GM23338 (cell line): Measurements from ENCODE around the gene ABCA13. TPM values are rescaled to one million over a fixed set of nuclear protein-coding genes. Genes with fewer than 3 reads are reported as not detected.

Experiments
- ATAC-seq: fragments of 200-7000 bp; cut with Tn5 transposase; 3 replicates; pipeline ENCODE4 v1.9.1; 2020
- DNase-seq: peaks from one replicate; pipeline ENCODE4 v3.0.0-alpha.2; 2015; ENCODE audit warnings: low spot score
- H2AFZ ChIP-seq: fragments of 200-600 bp; sonication (generic); 2 replicates; pipeline ENCODE4 v1.8.0; 2016; ENCODE audit warnings: antibody characterized with exemption, mild to moderate bottlenecking, moderate library complexity
- H3F3A ChIP-seq: fragments of 200-600 bp; sonication (generic); replicated peaks from 2 replicates; pipeline ENCODE4 v1.8.0; 2017; ENCODE audit warnings: antibody characterized with exemption, mixed run types, low read depth
- H3K27ac ChIP-seq: fragments of 200-600 bp; sonication (generic); 2 replicates; pipeline ENCODE4 v1.6.1; 2016; ENCODE audit warnings: low read depth
- H3K27me3 ChIP-seq: fragments of 200-600 bp; sonication (generic); 2 replicates; pipeline ENCODE4 v1.8.0; 2016; ENCODE audit warnings: mild to moderate bottlenecking, mixed run types, moderate library complexity; ENCODE audit not compliant: insufficient read depth
- H3K36me3 ChIP-seq: fragments of 200-600 bp; sonication (generic); 2 replicates; pipeline ENCODE4 v1.8.0; 2016; ENCODE audit warnings: mild to moderate bottlenecking; ENCODE audit not compliant: insufficient read depth
- H3K4me1 ChIP-seq: fragments of 200-600 bp; sonication (generic); 2 replicates; pipeline ENCODE4 v1.8.0; 2016; ENCODE audit warnings: mild to moderate bottlenecking, moderate library complexity; ENCODE audit not compliant: insufficient read depth
- H3K4me2 ChIP-seq: fragments of 200-600 bp; sonication (generic); 2 replicates; pipeline ENCODE4 v1.7.1; 2017; ENCODE audit warnings: mixed run types
- H3K4me3 ChIP-seq: fragments of 200-600 bp; sonication (generic); 2 replicates; pipeline ENCODE4 v1.6.1; 2016; ENCODE audit warnings: mixed run types
- H3K79me2 ChIP-seq: fragments of 200-600 bp; sonication (generic); replicated peaks from 2 replicates; pipeline ENCODE4 v1.8.0; 2017; ENCODE audit warnings: mild to moderate bottlenecking; ENCODE audit not compliant: insufficient read depth
- H3K9me2 ChIP-seq: fragments of 200-600 bp; sonication (generic); 2 replicates; pipeline ENCODE4 v1.8.0; 2017; ENCODE audit not compliant: insufficient read depth
- H4K20me1 ChIP-seq: fragments of 200-600 bp; sonication (generic); replicated peaks from 2 replicates; pipeline ENCODE4 v1.8.0; 2017; ENCODE audit warnings: mild to moderate bottlenecking; ENCODE audit not compliant: insufficient read depth
- H3K27ac Mint-ChIP-seq: 2 replicates; pipeline ENCODE4 v1.8.0; 2020; ENCODE audit warnings: inconsistent platforms, mild to moderate bottlenecking, moderate library complexity, mixed read lengths
- H3K27me3 Mint-ChIP-seq: 3 replicates; pipeline ENCODE4 v1.8.0; 2022; ENCODE audit warnings: low read depth, mild to moderate bottlenecking, moderate library complexity, mixed read lengths, inconsistent platforms; ENCODE audit not compliant: insufficient read depth, poor library complexity
- H3K36me3 Mint-ChIP-seq: 3 replicates; pipeline ENCODE4 v1.8.0; 2021; ENCODE audit warnings: low read depth, mild to moderate bottlenecking, inconsistent platforms, moderate library complexity, mixed read lengths
- H3K4me1 Mint-ChIP-seq: 3 replicates; pipeline ENCODE4 v1.8.0; 2020; ENCODE audit warnings: mild to moderate bottlenecking, inconsistent platforms, mixed read lengths
- H3K4me3 Mint-ChIP-seq: 3 replicates; pipeline ENCODE4 v1.8.0; 2021; ENCODE audit warnings: moderate library complexity, mild to moderate bottlenecking, inconsistent platforms, mixed read lengths
- H3K9me3 Mint-ChIP-seq: 3 replicates; pipeline ENCODE4 v1.8.0; 2020; ENCODE audit warnings: moderate library complexity, mild to moderate bottlenecking, inconsistent platforms, mixed read lengths
- CREB1 ChIP-seq: fragments of 250-450 bp; sonication (Bioruptor Pico); IDR thresholded peaks from 2 replicates; pipeline ENCODE4 v1.5.0; 2020; ENCODE audit warnings: low read depth, mild to moderate bottlenecking, moderate library complexity
- EZH2 ChIP-seq: fragments of 200-600 bp; sonication (generic); IDR thresholded peaks from one replicate; pipeline ENCODE4 v1.8.0; 2017; ENCODE audit warnings: antibody characterized with exemption, mild to moderate bottlenecking, low read depth; ENCODE audit not compliant: unreplicated experiment
- JUNB ChIP-seq: IDR thresholded peaks from one replicate; pipeline ENCODE4 v1.6.1; 2016; ENCODE audit warnings: antibody characterized with exemption; ENCODE audit not compliant: unreplicated experiment
- NANOG ChIP-seq: IDR thresholded peaks from 2 replicates; pipeline ENCODE4 v1.6.1; 2016; ENCODE audit warnings: antibody characterized with exemption, borderline replicate concordance
- POLR2AphosphoS5 ChIP-seq: IDR thresholded peaks from 2 replicates; pipeline ENCODE4 v1.6.1; 2016; ENCODE audit warnings: antibody characterized with exemption, low read depth
- STAT1 ChIP-seq: IDR thresholded peaks from one replicate; pipeline ENCODE4 v1.6.1; 2016; ENCODE audit warnings: antibody characterized with exemption; ENCODE audit not compliant: unreplicated experiment
- ZNF114 ChIP-seq: fragments of 250-450 bp; sonication (Bioruptor Pico); IDR thresholded peaks from 2 replicates; pipeline ENCODE4 v1.5.0; 2020; ENCODE audit warnings: mild to moderate bottlenecking, moderate library complexity
- ZNF331 ChIP-seq: fragments of 250-450 bp; sonication (Bioruptor Pico); IDR thresholded peaks from 2 replicates; pipeline ENCODE4 v1.5.0; 2020; ENCODE audit warnings: low read depth, mild to moderate bottlenecking, moderate library complexity
- polyA plus RNA-seq: library from polyadenylated mRNA; unstranded; fragments of >200 nt; fragmentation: Nextera tagmentation; extraction: Ambion mirVana; gene quantifications from 2 replicates; pipeline ENCODE4 v1.2.1, GENCODE V29; 2016
- total RNA-seq: library from RNA; depleted of rRNA; stranded (reverse); fragments of >200 nt; shearing (Covaris generic); gene quantifications from 2 replicates; pipeline ENCODE4 v1.2.3, GENCODE V29; 2014
- TF ChIP-seq, protein P1 (sequence below), 2 experiments: fragments of 200-600 bp in 1 of 2; sonication (generic) in 1 of 2; conservative IDR thresholded peaks; 2 replicates each; pipeline versions ENCODE4 v1.5.1 to v1.6.1; 2016 to 2017; ENCODE audit warnings: antibody characterized with exemption in 2 of 2, low read depth in 2 of 2, mild to moderate bottlenecking in 2 of 2, moderate library complexity in 1 of 2
- TF ChIP-seq, protein P2 (sequence below): IDR thresholded peaks from one replicate; pipeline ENCODE4 v1.6.1; 2018; ENCODE audit warnings: antibody characterized with exemption; ENCODE audit not compliant: unreplicated experiment
- TF ChIP-seq, protein P3 (sequence below): fragments of 250-450 bp; sonication (Bioruptor Pico); IDR thresholded peaks from 2 replicates; pipeline ENCODE4 v1.5.0; 2020; ENCODE audit warnings: mild to moderate bottlenecking, moderate library complexity

ABCA13 gene
- total and polyA plus RNA-seq, 2 experiments from 2014 or later: 0.21 TPM; not detected in 1

DNA sequence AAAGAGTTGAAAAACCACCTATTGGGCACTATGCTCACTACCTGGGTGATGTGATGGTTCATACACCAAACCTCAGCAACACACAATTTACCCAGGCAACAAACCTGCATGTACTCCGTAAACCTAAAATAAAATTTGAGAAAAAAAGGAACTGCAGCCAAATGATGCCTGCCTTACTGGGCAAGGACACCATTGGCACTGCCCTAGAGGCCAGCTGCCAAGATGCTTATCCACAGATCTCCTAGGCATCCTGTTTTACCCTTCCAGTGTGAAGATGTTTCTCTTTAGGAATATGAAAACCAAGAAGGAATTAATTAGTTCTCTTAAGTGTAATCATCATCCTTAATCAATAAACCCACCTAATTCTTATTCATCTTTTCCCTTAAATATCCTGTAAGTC, 133.4 kb downstream of the ABCA13 start (continued):
- TF ChIP-seq, protein P1, sequence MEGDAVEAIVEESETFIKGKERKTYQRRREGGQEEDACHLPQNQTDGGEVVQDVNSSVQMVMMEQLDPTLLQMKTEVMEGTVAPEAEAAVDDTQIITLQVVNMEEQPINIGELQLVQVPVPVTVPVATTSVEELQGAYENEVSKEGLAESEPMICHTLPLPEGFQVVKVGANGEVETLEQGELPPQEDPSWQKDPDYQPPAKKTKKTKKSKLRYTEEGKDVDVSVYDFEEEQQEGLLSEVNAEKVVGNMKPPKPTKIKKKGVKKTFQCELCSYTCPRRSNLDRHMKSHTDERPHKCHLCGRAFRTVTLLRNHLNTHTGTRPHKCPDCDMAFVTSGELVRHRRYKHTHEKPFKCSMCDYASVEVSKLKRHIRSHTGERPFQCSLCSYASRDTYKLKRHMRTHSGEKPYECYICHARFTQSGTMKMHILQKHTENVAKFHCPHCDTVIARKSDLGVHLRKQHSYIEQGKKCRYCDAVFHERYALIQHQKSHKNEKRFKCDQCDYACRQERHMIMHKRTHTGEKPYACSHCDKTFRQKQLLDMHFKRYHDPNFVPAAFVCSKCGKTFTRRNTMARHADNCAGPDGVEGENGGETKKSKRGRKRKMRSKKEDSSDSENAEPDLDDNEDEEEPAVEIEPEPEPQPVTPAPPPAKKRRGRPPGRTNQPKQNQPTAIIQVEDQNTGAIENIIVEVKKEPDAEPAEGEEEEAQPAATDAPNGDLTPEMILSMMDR (conservative IDR thresholded peaks at IDR 0.05; ENCODE audit: low read depth in 2 of 2): no peak
- no peak for TF ChIP-seq STAT1
- TF ChIP-seq EZH2: no peak
- no peak for TF ChIP-seq JUNB

DNA sequence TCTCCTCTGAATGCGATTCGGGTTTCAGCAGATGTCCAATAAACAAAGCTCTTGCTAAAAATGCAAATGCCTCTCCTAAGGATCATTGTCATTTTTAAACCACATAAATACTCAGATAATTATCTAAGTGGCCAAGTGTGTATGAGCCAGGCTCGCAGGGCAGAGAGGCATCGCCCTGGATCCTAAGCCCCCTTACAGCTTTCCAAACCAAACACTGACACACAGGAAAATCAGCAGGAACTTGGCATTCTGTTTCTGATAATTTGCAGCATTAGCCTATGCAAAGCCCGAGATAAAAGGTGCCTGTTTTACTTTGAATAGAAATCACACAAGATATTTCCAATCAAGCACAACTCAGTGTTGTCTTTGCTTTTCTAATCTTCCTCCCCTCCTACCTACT, 134.4 kb downstream of the ABCA13 start:
- peaks cover 14% of the 10 kb centered on the region for H3K4me1 Mint-ChIP-seq
- H3K4me3 Mint-ChIP-seq: no peak overlapping the region
- no peak overlapping the region for H3K4me3 ChIP-seq
- H3K27ac ChIP-seq: no peak overlapping the region
- H3K4me2 ChIP-seq: no peak overlapping the region
- ATAC-seq (no peak), DNase-seq (no peak)
- H3K36me3 Mint-ChIP-seq: no peaks in the 10 kb centered on the region; the same call in 1 of the 3 replicates
- no peaks in the 10 kb centered on the region for H3K27me3 ChIP-seq
- peak overlapping the region; percentile 66 for H2AFZ ChIP-seq
- no peaks in the 10 kb centered on the region for H3F3A ChIP-seq
- peaks cover 16% of the 10 kb centered on the region; the same call in 1 of the 2 replicates for H3K4me1 ChIP-seq
- TF ChIP-seq NANOG (no peak), CREB1 (CRISPR knock-in tag) (no peak), EZH2 (no peak), POLR2AphosphoS5 (no peak), ZNF114 (no peak), ZNF331 (CRISPR knock-in tag) (no peak)
- TF ChIP-seq, protein P2, sequence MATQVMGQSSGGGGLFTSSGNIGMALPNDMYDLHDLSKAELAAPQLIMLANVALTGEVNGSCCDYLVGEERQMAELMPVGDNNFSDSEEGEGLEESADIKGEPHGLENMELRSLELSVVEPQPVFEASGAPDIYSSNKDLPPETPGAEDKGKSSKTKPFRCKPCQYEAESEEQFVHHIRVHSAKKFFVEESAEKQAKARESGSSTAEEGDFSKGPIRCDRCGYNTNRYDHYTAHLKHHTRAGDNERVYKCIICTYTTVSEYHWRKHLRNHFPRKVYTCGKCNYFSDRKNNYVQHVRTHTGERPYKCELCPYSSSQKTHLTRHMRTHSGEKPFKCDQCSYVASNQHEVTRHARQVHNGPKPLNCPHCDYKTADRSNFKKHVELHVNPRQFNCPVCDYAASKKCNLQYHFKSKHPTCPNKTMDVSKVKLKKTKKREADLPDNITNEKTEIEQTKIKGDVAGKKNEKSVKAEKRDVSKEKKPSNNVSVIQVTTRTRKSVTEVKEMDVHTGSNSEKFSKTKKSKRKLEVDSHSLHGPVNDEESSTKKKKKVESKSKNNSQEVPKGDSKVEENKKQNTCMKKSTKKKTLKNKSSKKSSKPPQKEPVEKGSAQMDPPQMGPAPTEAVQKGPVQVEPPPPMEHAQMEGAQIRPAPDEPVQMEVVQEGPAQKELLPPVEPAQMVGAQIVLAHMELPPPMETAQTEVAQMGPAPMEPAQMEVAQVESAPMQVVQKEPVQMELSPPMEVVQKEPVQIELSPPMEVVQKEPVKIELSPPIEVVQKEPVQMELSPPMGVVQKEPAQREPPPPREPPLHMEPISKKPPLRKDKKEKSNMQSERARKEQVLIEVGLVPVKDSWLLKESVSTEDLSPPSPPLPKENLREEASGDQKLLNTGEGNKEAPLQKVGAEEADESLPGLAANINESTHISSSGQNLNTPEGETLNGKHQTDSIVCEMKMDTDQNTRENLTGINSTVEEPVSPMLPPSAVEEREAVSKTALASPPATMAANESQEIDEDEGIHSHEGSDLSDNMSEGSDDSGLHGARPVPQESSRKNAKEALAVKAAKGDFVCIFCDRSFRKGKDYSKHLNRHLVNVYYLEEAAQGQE: no peak
- TF ChIP-seq, protein P3, sequence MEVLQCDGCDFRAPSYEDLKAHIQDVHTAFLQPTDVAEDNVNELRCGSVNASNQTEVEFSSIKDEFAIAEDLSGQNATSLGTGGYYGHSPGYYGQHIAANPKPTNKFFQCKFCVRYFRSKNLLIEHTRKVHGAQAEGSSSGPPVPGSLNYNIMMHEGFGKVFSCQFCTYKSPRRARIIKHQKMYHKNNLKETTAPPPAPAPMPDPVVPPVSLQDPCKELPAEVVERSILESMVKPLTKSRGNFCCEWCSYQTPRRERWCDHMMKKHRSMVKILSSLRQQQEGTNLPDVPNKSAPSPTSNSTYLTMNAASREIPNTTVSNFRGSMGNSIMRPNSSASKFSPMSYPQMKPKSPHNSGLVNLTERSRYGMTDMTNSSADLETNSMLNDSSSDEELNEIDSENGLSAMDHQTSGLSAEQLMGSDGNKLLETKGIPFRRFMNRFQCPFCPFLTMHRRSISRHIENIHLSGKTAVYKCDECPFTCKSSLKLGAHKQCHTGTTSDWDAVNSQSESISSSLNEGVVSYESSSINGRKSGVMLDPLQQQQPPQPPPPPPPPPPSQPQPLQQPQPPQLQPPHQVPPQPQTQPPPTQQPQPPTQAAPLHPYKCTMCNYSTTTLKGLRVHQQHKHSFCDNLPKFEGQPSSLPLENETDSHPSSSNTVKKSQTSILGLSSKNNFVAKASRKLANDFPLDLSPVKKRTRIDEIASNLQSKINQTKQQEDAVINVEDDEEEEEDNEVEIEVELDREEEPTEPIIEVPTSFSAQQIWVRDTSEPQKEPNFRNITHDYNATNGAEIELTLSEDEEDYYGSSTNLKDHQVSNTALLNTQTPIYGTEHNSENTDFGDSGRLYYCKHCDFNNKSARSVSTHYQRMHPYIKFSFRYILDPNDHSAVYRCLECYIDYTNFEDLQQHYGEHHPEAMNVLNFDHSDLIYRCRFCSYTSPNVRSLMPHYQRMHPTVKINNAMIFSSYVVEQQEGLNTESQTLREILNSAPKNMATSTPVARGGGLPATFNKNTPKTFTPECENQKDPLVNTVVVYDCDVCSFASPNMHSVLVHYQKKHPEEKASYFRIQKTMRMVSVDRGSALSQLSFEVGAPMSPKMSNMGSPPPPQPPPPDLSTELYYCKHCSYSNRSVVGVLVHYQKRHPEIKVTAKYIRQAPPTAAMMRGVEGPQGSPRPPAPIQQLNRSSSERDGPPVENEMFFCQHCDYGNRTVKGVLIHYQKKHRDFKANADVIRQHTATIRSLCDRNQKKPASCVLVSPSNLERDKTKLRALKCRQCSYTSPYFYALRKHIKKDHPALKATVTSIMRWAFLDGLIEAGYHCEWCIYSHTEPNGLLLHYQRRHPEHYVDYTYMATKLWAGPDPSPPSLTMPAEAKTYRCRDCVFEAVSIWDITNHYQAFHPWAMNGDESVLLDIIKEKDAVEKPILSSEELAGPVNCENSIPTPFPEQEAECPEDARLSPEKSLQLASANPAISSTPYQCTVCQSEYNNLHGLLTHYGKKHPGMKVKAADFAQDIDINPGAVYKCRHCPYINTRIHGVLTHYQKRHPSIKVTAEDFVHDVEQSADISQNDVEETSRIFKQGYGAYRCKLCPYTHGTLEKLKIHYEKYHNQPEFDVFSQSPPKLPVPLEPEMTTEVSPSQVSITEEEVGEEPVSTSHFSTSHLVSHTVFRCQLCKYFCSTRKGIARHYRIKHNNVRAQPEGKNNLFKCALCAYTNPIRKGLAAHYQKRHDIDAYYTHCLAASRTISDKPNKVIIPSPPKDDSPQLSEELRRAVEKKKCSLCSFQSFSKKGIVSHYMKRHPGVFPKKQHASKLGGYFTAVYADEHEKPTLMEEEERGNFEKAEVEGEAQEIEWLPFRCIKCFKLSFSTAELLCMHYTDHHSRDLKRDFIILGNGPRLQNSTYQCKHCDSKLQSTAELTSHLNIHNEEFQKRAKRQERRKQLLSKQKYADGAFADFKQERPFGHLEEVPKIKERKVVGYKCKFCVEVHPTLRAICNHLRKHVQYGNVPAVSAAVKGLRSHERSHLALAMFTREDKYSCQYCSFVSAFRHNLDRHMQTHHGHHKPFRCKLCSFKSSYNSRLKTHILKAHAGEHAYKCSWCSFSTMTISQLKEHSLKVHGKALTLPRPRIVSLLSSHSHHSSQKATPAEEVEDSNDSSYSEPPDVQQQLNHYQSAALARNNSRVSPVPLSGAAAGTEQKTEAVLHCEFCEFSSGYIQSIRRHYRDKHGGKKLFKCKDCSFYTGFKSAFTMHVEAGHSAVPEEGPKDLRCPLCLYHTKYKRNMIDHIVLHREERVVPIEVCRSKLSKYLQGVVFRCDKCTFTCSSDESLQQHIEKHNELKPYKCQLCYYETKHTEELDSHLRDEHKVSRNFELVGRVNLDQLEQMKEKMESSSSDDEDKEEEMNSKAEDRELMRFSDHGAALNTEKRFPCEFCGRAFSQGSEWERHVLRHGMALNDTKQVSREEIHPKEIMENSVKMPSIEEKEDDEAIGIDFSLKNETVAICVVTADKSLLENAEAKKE: no peak
- TF ChIP-seq, protein P1 (conservative IDR thresholded peaks at IDR 0.05; ENCODE audit: low read depth in 2 of 2): no peak
- H3K27me3 Mint-ChIP-seq: peaks cover 2% of the 10 kb centered on the region
- H4K20me1 ChIP-seq: no peaks in the 10 kb centered on the region
- peaks cover 8% of the 10 kb centered on the region; the same call in 1 of the 2 replicates for H3K9me2 ChIP-seq
- H3K27ac Mint-ChIP-seq: peak overlapping the region; percentile 42; the same call in 1 of the 2 replicates
- peaks cover 12% of the 10 kb centered on the region for H3K9me3 Mint-ChIP-seq
- no peaks in the 10 kb centered on the region for H3K79me2 ChIP-seq
- no peaks in the 10 kb centered on the region; the same call in 1 of the 2 replicates for H3K36me3 ChIP-seq
